Fibroblast of villous mesenchyme (primary cell): ENCODE data around the gene FOXL1. TPM values are rescaled to one million over a fixed set of nuclear protein-coding genes. Genes with fewer than 3 reads are reported as not detected.

Source experiments
- DNase-seq: peaks from one replicate; pipeline ENCODE4 v3.0.0-alpha.2; 2010; ENCODE audit warnings: low read depth
- H3K4me3 ChIP-seq: 2 replicates; pipeline ENCODE4 v1.5.1; 2011; ENCODE audit warnings: low read depth, mild to moderate bottlenecking, low read length
- CTCF ChIP-seq: IDR thresholded peaks from 2 replicates; pipeline ENCODE4 v1.5.1; 2012; ENCODE audit warnings: low read depth, mild to moderate bottlenecking, low read length; ENCODE audit not compliant: insufficient read depth
- total RNA-seq: library from RNA; depleted of rRNA; stranded (reverse); fragments of >200 nt; gene quantifications from 2 replicates; pipeline ENCODE4 v1.2.3, GENCODE V29; 2012

FOXL1 gene
- total RNA-seq, 1 donor = 0.86 TPM

GRCh38 chr16:86540894-86541293 is 37.5 kb upstream of the FOXL1 start:
- no peak for TF ChIP-seq CTCF
- H3K4me3 ChIP-seq = no peak overlapping the region
- DNase-seq = no peak

- no peak for TF ChIP-seq CTCF
- DNase-seq = no peak
- H3K4me3 ChIP-seq = no peak overlapping the region
These were observed 36.8 kb upstream of the FOXL1 start for GRCh38 chr16:86541560-86541959.

- no peak overlapping the region for H3K4me3 ChIP-seq
- DNase-seq = no peak
- TF ChIP-seq CTCF = no peak
These were observed 35.3 kb upstream of the FOXL1 start for GRCh38 chr16:86542756-86543750.

GRCh38 chr16:86545481-86545880 is 32.9 kb upstream of the FOXL1 start:
- no peak for TF ChIP-seq CTCF
- no peak for DNase-seq
- no peak overlapping the region for H3K4me3 ChIP-seq

- no peak for TF ChIP-seq CTCF
- DNase-seq = no peak
- no peak overlapping the region for H3K4me3 ChIP-seq
These were observed 32.3 kb upstream of the FOXL1 start for GRCh38 chr16:86545954-86546637.

- no peak for DNase-seq
- no peak overlapping the region for H3K4me3 ChIP-seq
- TF ChIP-seq CTCF = no peak
These were observed 31.7 kb upstream of the FOXL1 start for GRCh38 chr16:86546638-86547013.
